Measurements from ENCODE around the gene LPIN1. TPM values are rescaled to one million over a fixed set of nuclear protein-coding genes. Genes with fewer than 3 reads are reported as not detected.
"Not testable (repeated sequence)": the region's sequence is repeated elsewhere in the genome, so short reads cannot be mapped to it uniquely, and the experiment has no call there.

The LPIN1 gene
- total and polyA plus RNA-seq, 2 donors (not counting 1 experiment from before 2014, with no cell fraction given), result 36.3 to 99.1 TPM

- intact Hi-C loops (cut with micrococcal nuclease), result no loop called here
- POLR2A ChIA-PET, result no interaction called here
- H3K27ac Mint-ChIP-seq, result no peak overlapping the region
These were observed 66.2 kb downstream of the LPIN1 start for GRCh38 chr2:11812466-11813248.

GRCh38 chr2:11813345-11813744 lies 66.9 kb downstream of the LPIN1 start:
- POLR2A ChIA-PET; H3K9me3 ChIP-seq (ENCODE audit: control extremely low read depth in 1 of 3, control insufficient read depth in 2 of 3, insufficient read depth in 1 of 3, low read length in 2 of 3); H4K20me1 ChIP-seq (ENCODE audit: control insufficient read depth, insufficient read depth, low read length, poor library complexity, severe bottlenecking); H3K9me3 Mint-ChIP-seq (ENCODE audit: insufficient read depth); H3K79me2 ChIP-seq (ENCODE audit: control insufficient read depth, insufficient read depth, low read length); H3K4me3 ChIP-seq (ENCODE audit: control extremely low read depth in 1 of 5, extremely low read depth in 1 of 5, insufficient read depth in 1 of 5, low read depth in 2 of 5, low read length in 4 of 5); H3K27me3 Mint-ChIP-seq; H3K4me1 ChIP-seq (ENCODE audit: control insufficient read depth in 2 of 2, insufficient read depth in 2 of 2, low read length in 2 of 2); H3K4me3 Mint-ChIP-seq; H3K27me3 ChIP-seq (replicated peaks in 1 of 4; ENCODE audit: control extremely low read depth in 1 of 4, control insufficient read depth in 3 of 4, insufficient read depth in 4 of 4, low read length in 3 of 4); H3K27ac ChIP-seq (ENCODE audit: low read length in 2 of 2); H3K4me1 Mint-ChIP-seq; intact Hi-C loops (cut with micrococcal nuclease); H3K27ac Mint-ChIP-seq; H3K9ac ChIP-seq (ENCODE audit: low read length); H3K4me2 ChIP-seq (replicated peaks; ENCODE audit: low read depth, low read length, poor library complexity, severe bottlenecking); DNase-seq; H2AFZ ChIP-seq (ENCODE audit: insufficient read depth, low read depth, low read length, poor library complexity, severe bottlenecking); ATAC-seq (ENCODE audit: low read depth); CTCF ChIA-PET: not testable (repeated sequence)
- peaks cover 0 to 61% of the 10 kb centered on the region in 2 experiments for H3K36me3 ChIP-seq (replicated peaks in 1 of 2; ENCODE audit: control extremely low read depth in 1 of 2, control insufficient read depth in 1 of 2, extremely low read depth in 1 of 2, insufficient read depth in 2 of 2, low read length in 1 of 2)
- 100% methylated on average over 2 of the region's 10 CpGs for WGBS (ENCODE audit: insufficient coverage)

More at GRCh38 chr2:11812466-11813248, 66.2 kb downstream of the LPIN1 start:
- no peak for ATAC-seq (ENCODE audit: low read depth)
- Histone ChIP-seq H3K36me3 (replicated peaks in 1 of 2; ENCODE audit: control extremely low read depth in 1 of 2, control insufficient read depth in 1 of 2, extremely low read depth in 1 of 2, insufficient read depth in 2 of 2, low read length in 1 of 2) (peaks cover 0 to 63% of the 10 kb centered on the region in 2 experiments), H4K20me1 (ENCODE audit: control insufficient read depth, insufficient read depth, low read length, poor library complexity, severe bottlenecking) (no peaks in the 10 kb centered on the region), H3K79me2 (ENCODE audit: control insufficient read depth, insufficient read depth, low read length) (no peaks in the 10 kb centered on the region), H3K27me3 (replicated peaks in 1 of 4; ENCODE audit: control extremely low read depth in 1 of 4, control insufficient read depth in 3 of 4, insufficient read depth in 4 of 4, low read length in 3 of 4) (no peaks in the 10 kb centered on the region), H3K9me3 (ENCODE audit: control extremely low read depth in 1 of 3, control insufficient read depth in 2 of 3, insufficient read depth in 1 of 3, low read length in 2 of 3) (peaks cover 0 to 4% (median 0%) of the 10 kb centered on the region in 3 donors), H3K4me2 (replicated peaks; ENCODE audit: low read depth, low read length, poor library complexity, severe bottlenecking) (no peak overlapping the region), H3K4me3 (ENCODE audit: control extremely low read depth in 1 of 5, extremely low read depth in 1 of 5, insufficient read depth in 1 of 5, low read depth in 2 of 5, low read length in 4 of 5) (no peak overlapping the region), H3K9ac (ENCODE audit: low read length) (no peak overlapping the region), H3K27ac (ENCODE audit: low read length in 2 of 2) (no peak overlapping the region), H3K4me1 (ENCODE audit: control insufficient read depth in 2 of 2, insufficient read depth in 2 of 2, low read length in 2 of 2) (no peaks in the 10 kb centered on the region), H2AFZ (ENCODE audit: insufficient read depth, low read depth, low read length, poor library complexity, severe bottlenecking) (no peak overlapping the region)
- H3K27me3 Mint-ChIP-seq, result no peaks in the 10 kb centered on the region
- no peaks in the 10 kb centered on the region for H3K9me3 Mint-ChIP-seq (ENCODE audit: insufficient read depth)
- no peak for DNase-seq
- CTCF ChIA-PET, result no interaction called here
- 98% methylated on average over 24 of the region's 25 CpGs for WGBS (ENCODE audit: insufficient coverage)
- no peaks in the 10 kb centered on the region for H3K4me1 Mint-ChIP-seq
- no peak overlapping the region for H3K4me3 Mint-ChIP-seq
- no peak for TF ChIP-seq EZH2 (IDR thresholded peaks at IDR 0.05; ENCODE audit: borderline replicate concordance, insufficient read depth, low read depth, low read length, poor library complexity, severe bottlenecking)
- TF ChIP-seq CTCF (IDR thresholded peaks at IDR 0.05), result no peak

All from B cell (primary cell).